Muscle layer of duodenum (tissue), 2 donors: Measurements from ENCODE around the gene B4GALT6.

ENCODE experiments used
- H3K27ac ChIP-seq: one replicate; pipeline ENCODE4 v1.7.0; 2013; ENCODE audit warnings: mild to moderate bottlenecking, low read length
- H3K27me3 ChIP-seq: one replicate; pipeline ENCODE4 v1.7.0; 2013; ENCODE audit warnings: low read depth, mild to moderate bottlenecking, control low read depth, low read length
- H3K36me3 ChIP-seq, 2 donors: one replicate each; pipeline ENCODE4 v1.7.0; 2013; ENCODE audit warnings: low read length in 2 of 2, control low read depth in 1 of 2, mild to moderate bottlenecking in 1 of 2; ENCODE audit not compliant: insufficient read depth in 2 of 2, control insufficient read depth in 1 of 2
- H3K4me1 ChIP-seq, 2 donors: one replicate each; pipeline ENCODE4 v1.7.0; 2013; ENCODE audit warnings: low read length in 2 of 2, mild to moderate bottlenecking in 2 of 2, control low read depth in 1 of 2, moderate library complexity in 1 of 2; ENCODE audit not compliant: insufficient read depth in 2 of 2, control insufficient read depth in 1 of 2
- H3K4me3 ChIP-seq, 2 donors: one replicate each; pipeline ENCODE4 v1.7.0; 2013; ENCODE audit warnings: low read length in 2 of 2, low read depth in 1 of 2, mild to moderate bottlenecking in 1 of 2
- H3K9me3 ChIP-seq, 2 donors: one replicate each; pipeline ENCODE4 v1.7.0; 2013; ENCODE audit warnings: low read length in 2 of 2, control low read depth in 1 of 2, mild to moderate bottlenecking in 1 of 2; ENCODE audit not compliant: control insufficient read depth in 1 of 2
- donor health status: healthy.

B4GALT6 gene

GRCh38 chr18:31658670-31659575 is 25.5 kb downstream of the B4GALT6 start:
- Histone ChIP-seq H3K4me1 (no peaks in the 10 kb centered on the region), H3K9me3 (no peaks in the 10 kb centered on the region), H3K27me3 (no peaks in the 10 kb centered on the region), H3K27ac (no peak overlapping the region), H3K4me3 (no peak overlapping the region), H3K36me3 (no peaks in the 10 kb centered on the region)

- no peaks in the 10 kb centered on the region for H3K9me3 ChIP-seq
- no peaks in the 10 kb centered on the region for H3K4me1 ChIP-seq
- no peak overlapping the region for H3K4me3 ChIP-seq
- H3K27me3 ChIP-seq: no peaks in the 10 kb centered on the region
- H3K27ac ChIP-seq: no peak overlapping the region
- no peaks in the 10 kb centered on the region for H3K36me3 ChIP-seq
Observed at GRCh38 chr18:31657823-31658669, 26.3 kb downstream of the B4GALT6 start.

- Histone ChIP-seq H3K36me3 (no peaks in the 10 kb centered on the region), H3K27ac (no peak overlapping the region), H3K27me3 (no peaks in the 10 kb centered on the region), H3K4me1 (no peaks in the 10 kb centered on the region), H3K9me3 (no peaks in the 10 kb centered on the region), H3K4me3 (no peak overlapping the region)
Observed at GRCh38 chr18:31656754-31657153, 27.6 kb downstream of the B4GALT6 start.

- H3K9me3 ChIP-seq: no peaks in the 10 kb centered on the region
- H3K4me1 ChIP-seq: no peaks in the 10 kb centered on the region
- no peaks in the 10 kb centered on the region for H3K27me3 ChIP-seq
- H3K36me3 ChIP-seq: no peaks in the 10 kb centered on the region
- H3K4me3 ChIP-seq: no peak overlapping the region
- H3K27ac ChIP-seq: no peak overlapping the region
Observed at GRCh38 chr18:31655354-31655753, 29.0 kb downstream of the B4GALT6 start.

- Histone ChIP-seq H3K36me3 (no peaks in the 10 kb centered on the region), H3K4me1 (no peaks in the 10 kb centered on the region), H3K9me3 (no peaks in the 10 kb centered on the region), H3K27me3 (no peaks in the 10 kb centered on the region), H3K27ac (no peak overlapping the region), H3K4me3 (no peak overlapping the region)
Observed at GRCh38 chr18:31652877-31653276, 31.5 kb downstream of the B4GALT6 start.

- no peaks in the 10 kb centered on the region for H3K27me3 ChIP-seq
- H3K36me3 ChIP-seq: no peaks in the 10 kb centered on the region
- no peaks in the 10 kb centered on the region for H3K4me1 ChIP-seq
- H3K9me3 ChIP-seq: no peaks in the 10 kb centered on the region
- no peak overlapping the region for H3K4me3 ChIP-seq
- H3K27ac ChIP-seq: no peak overlapping the region
Observed at GRCh38 chr18:31652357-31652756, 32.0 kb downstream of the B4GALT6 start.

- Histone ChIP-seq H3K4me3 (no peak overlapping the region), H3K4me1 (no peaks in the 10 kb centered on the region), H3K36me3 (no peaks in the 10 kb centered on the region), H3K27ac (no peak overlapping the region), H3K9me3 (no peaks in the 10 kb centered on the region), H3K27me3 (no peaks in the 10 kb centered on the region)
Observed at GRCh38 chr18:31651369-31651768, 33.0 kb downstream of the B4GALT6 start.

GRCh38 chr18:31649978-31650719 is 34.2 kb downstream of the B4GALT6 start:
- H3K27me3 ChIP-seq: no peaks in the 10 kb centered on the region
- no peaks in the 10 kb centered on the region for H3K36me3 ChIP-seq
- H3K4me3 ChIP-seq: no peak overlapping the region
- no peaks in the 10 kb centered on the region for H3K9me3 ChIP-seq
- no peak overlapping the region for H3K27ac ChIP-seq
- no peaks in the 10 kb centered on the region for H3K4me1 ChIP-seq

- H3K9me3 ChIP-seq: no peaks in the 10 kb centered on the region
- no peak overlapping the region for H3K4me3 ChIP-seq
Observed at GRCh38 chr18:31649449-31649848, 34.9 kb downstream of the B4GALT6 start.

GRCh38 chr18:31648966-31649429 is 35.4 kb downstream of the B4GALT6 start:
- no peaks in the 10 kb centered on the region for H3K27me3 ChIP-seq
- no peak overlapping the region for H3K4me3 ChIP-seq

More at GRCh38 chr18:31649449-31649848, 34.9 kb downstream of the B4GALT6 start:
- Histone ChIP-seq H3K27ac (no peak overlapping the region), H3K4me1 (no peaks in the 10 kb centered on the region), H3K27me3 (no peaks in the 10 kb centered on the region), H3K36me3 (no peaks in the 10 kb centered on the region)

GRCh38 chr18:31648458-31648857 is 35.9 kb downstream of the B4GALT6 start:
- H3K4me1 ChIP-seq: no peaks in the 10 kb centered on the region
- H3K4me3 ChIP-seq: no peak overlapping the region
- no peaks in the 10 kb centered on the region for H3K27me3 ChIP-seq
- H3K27ac ChIP-seq: no peak overlapping the region
- H3K9me3 ChIP-seq: no peaks in the 10 kb centered on the region
- no peaks in the 10 kb centered on the region for H3K36me3 ChIP-seq

More at GRCh38 chr18:31648966-31649429, 35.4 kb downstream of the B4GALT6 start:
- Histone ChIP-seq H3K9me3 (no peaks in the 10 kb centered on the region), H3K27ac (no peak overlapping the region), H3K4me1 (no peaks in the 10 kb centered on the region), H3K36me3 (no peaks in the 10 kb centered on the region)
